Measurements from ENCODE around the gene DLGAP1. TPM values are rescaled to one million over a fixed set of nuclear protein-coding genes. Genes with fewer than 3 reads are reported as not detected.

Gene DLGAP1
- total and polyA plus RNA-seq, 2 experiments from 2014 or later = 17.0 to 48.5 TPM

DNA sequence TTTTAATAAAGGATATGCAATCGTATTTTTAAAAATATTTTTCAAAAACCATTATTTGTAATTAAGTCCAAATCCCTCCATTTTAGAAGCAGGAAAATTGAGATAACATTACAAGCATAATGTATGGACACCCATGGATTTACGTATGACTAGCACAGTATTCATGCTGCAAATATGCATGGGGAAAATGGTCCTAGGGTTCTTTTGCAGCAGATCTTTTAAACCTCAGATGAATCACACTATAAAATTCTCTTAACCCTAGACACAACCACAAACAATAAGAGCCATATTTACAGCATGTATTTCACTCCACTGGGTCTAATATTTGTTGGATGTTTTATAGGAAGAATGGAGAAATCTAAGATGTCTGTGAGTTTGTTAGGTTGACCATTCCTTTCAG, 551.8 kb downstream of the DLGAP1 start:
- no peak overlapping the region for H3K27ac Mint-ChIP-seq
- no peaks in the 10 kb centered on the region for H3K27me3 Mint-ChIP-seq (ENCODE audit: insufficient read depth, low read depth, poor library complexity)
- Histone ChIP-seq H3K4me2 (no peak overlapping the region), H3F3A (replicated peaks; ENCODE audit: low read depth) (no peaks in the 10 kb centered on the region), H3K9me2 (ENCODE audit: insufficient read depth) (no peaks in the 10 kb centered on the region), H3K79me2 (replicated peaks; ENCODE audit: insufficient read depth) (no peaks in the 10 kb centered on the region), H3K4me1 (ENCODE audit: insufficient read depth) (no peaks in the 10 kb centered on the region), H4K20me1 (replicated peaks; ENCODE audit: insufficient read depth) (no peaks in the 10 kb centered on the region), H2AFZ (no peak overlapping the region), H3K36me3 (ENCODE audit: insufficient read depth) (no peaks in the 10 kb centered on the region), H3K27ac (ENCODE audit: low read depth) (no peak overlapping the region), H3K27me3 (ENCODE audit: insufficient read depth) (no peaks in the 10 kb centered on the region), H3K4me3 (no peak overlapping the region)
- H3K9me3 Mint-ChIP-seq = no peaks in the 10 kb centered on the region
- no peak for ATAC-seq
- H3K36me3 Mint-ChIP-seq (ENCODE audit: low read depth) = no peaks in the 10 kb centered on the region
- no peak for TF ChIP-seq POLR2AphosphoS5 (IDR thresholded peaks at IDR 0.05; ENCODE audit: low read depth)
- no peak for TF ChIP-seq ZNF114 (CRISPR knock-in tag; IDR thresholded peaks at IDR 0.05)
- no peak for TF ChIP-seq EZH2phosphoT487 (IDR thresholded peaks at IDR 0.05; ENCODE audit: unreplicated experiment)
- no peak for TF ChIP-seq CTCF (conservative IDR thresholded peaks at IDR 0.05; ENCODE audit: low read depth in 2 of 2)
- no peak for TF ChIP-seq JUNB (IDR thresholded peaks at IDR 0.05; ENCODE audit: unreplicated experiment)
- no peak for TF ChIP-seq ETS1 (IDR thresholded peaks at IDR 0.05)
- TF ChIP-seq ZNF331 (CRISPR knock-in tag; IDR thresholded peaks at IDR 0.05; ENCODE audit: low read depth) = no peak
- TF ChIP-seq NANOG (IDR thresholded peaks at IDR 0.05; ENCODE audit: borderline replicate concordance) = no peak
- TF ChIP-seq EZH2 (IDR thresholded peaks at IDR 0.05; ENCODE audit: low read depth, unreplicated experiment) = no peak
- no peak for TF ChIP-seq STAT1 (IDR thresholded peaks at IDR 0.05; ENCODE audit: unreplicated experiment)
- TF ChIP-seq, protein P1, sequence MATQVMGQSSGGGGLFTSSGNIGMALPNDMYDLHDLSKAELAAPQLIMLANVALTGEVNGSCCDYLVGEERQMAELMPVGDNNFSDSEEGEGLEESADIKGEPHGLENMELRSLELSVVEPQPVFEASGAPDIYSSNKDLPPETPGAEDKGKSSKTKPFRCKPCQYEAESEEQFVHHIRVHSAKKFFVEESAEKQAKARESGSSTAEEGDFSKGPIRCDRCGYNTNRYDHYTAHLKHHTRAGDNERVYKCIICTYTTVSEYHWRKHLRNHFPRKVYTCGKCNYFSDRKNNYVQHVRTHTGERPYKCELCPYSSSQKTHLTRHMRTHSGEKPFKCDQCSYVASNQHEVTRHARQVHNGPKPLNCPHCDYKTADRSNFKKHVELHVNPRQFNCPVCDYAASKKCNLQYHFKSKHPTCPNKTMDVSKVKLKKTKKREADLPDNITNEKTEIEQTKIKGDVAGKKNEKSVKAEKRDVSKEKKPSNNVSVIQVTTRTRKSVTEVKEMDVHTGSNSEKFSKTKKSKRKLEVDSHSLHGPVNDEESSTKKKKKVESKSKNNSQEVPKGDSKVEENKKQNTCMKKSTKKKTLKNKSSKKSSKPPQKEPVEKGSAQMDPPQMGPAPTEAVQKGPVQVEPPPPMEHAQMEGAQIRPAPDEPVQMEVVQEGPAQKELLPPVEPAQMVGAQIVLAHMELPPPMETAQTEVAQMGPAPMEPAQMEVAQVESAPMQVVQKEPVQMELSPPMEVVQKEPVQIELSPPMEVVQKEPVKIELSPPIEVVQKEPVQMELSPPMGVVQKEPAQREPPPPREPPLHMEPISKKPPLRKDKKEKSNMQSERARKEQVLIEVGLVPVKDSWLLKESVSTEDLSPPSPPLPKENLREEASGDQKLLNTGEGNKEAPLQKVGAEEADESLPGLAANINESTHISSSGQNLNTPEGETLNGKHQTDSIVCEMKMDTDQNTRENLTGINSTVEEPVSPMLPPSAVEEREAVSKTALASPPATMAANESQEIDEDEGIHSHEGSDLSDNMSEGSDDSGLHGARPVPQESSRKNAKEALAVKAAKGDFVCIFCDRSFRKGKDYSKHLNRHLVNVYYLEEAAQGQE (IDR thresholded peaks at IDR 0.05; ENCODE audit: unreplicated experiment) = no peak
- no peak for TF ChIP-seq ZNF462 (CRISPR knock-in tag; IDR thresholded peaks at IDR 0.05)
- no peak overlapping the region for H3K4me3 Mint-ChIP-seq
- DNase-seq (ENCODE audit: low spot score) = no peak
- peaks cover 16% of the 10 kb centered on the region; the same call in 2 of the 3 replicates for H3K4me1 Mint-ChIP-seq

Data from GM23338 (cell line).